ENCODE measurements around the gene FRRS1L. TPM values are rescaled to one million over a fixed set of nuclear protein-coding genes. Genes with fewer than 3 reads are reported as not detected.

FRRS1L gene
- total RNA-seq, 2 donors from 2014 or later = 0.81 to 1.1 TPM

GRCh38 chr9:109092587-109092986, 74.5 kb downstream of the FRRS1L start:
- DNase-seq (ENCODE audit: low spot score) = no peak
- Histone ChIP-seq H3K9me3 (no peaks in the 10 kb centered on the region), H3K27ac (no peak overlapping the region), H3K36me3 (peaks cover 27% of the 10 kb centered on the region), H3K27me3 (replicated peaks; ENCODE audit: insufficient read depth) (no peaks in the 10 kb centered on the region), H3K4me3 (no peak overlapping the region), H3K4me1 (ENCODE audit: control insufficient read depth in 1 of 2, low read depth in 2 of 2) (peaks cover 6 to 22% of the 10 kb centered on the region in 2 donors)
- ATAC-seq (ENCODE audit: insufficient number of reproducible peaks, low FRiP score, low read depth) = no peak
- no peak for TF ChIP-seq CTCF (IDR thresholded peaks at IDR 0.05)

DNA sequence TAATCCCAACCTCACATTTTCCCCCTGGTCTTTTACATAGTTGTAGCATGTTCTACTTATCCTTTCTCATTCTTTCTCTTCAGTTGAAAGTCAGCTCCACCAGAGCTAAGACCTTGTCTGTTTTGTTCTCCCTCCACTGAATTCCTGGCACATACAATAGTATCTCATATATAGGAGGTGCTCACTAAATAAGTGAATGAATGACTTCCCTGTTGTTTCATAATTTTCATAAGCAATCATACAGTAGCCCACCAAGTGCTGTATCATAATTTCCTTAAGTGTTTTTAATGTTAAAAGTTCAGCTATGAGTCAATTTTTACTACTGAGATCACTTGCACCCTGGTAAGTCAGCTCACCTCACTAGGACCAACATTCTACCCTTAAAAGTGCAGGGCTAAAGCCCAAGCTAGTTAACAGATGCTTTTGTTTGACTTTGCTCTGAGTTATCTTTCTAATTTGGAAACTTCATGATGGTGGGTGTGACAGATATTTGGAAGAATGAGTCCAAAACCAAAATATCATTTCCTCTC, 74.9 kb downstream of the FRRS1L start:
- no peaks in the 10 kb centered on the region for H3K9me3 ChIP-seq
- DNase-seq (ENCODE audit: low spot score) (no peak), ATAC-seq (ENCODE audit: insufficient number of reproducible peaks, low FRiP score, low read depth) (no peak)
- H3K4me3 ChIP-seq = no peak overlapping the region
- peaks cover 29% of the 10 kb centered on the region for H3K36me3 ChIP-seq
- H3K27ac ChIP-seq = no peak overlapping the region
- H3K27me3 ChIP-seq (replicated peaks; ENCODE audit: insufficient read depth) = no peaks in the 10 kb centered on the region
- H3K4me1 ChIP-seq (ENCODE audit: control insufficient read depth in 1 of 2, low read depth in 2 of 2) = peaks cover 4 to 17% of the 10 kb centered on the region in 2 donors
- TF ChIP-seq CTCF (IDR thresholded peaks at IDR 0.05) = no peak

DNA sequence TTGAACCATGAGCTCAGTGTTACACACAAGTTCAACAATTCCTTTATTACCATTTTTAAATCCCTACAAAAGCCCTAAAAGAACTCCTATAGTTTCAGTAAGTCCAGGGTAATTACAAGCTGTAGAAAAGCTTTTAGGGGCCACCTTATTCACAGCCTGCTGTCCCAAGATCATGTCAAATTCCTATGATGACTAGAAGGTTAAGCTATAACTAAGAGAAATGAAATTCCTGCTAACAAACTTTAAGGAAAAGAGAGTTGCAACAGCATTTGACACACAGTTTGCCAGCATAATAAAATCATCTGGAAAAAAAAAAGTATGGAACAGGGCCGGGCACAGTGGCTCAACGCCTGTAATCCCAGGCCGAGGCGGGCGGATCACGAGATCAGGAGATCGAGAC, 78.8 kb downstream of the FRRS1L start:
- no peak for DNase-seq (ENCODE audit: low spot score)
- no peak for ATAC-seq (ENCODE audit: insufficient number of reproducible peaks, low FRiP score, low read depth)
- H3K4me3 ChIP-seq = no peak overlapping the region
- H3K27me3 ChIP-seq (replicated peaks; ENCODE audit: insufficient read depth) = no peaks in the 10 kb centered on the region
- peaks cover 0 to 4% of the 10 kb centered on the region in 2 donors for H3K4me1 ChIP-seq (ENCODE audit: control insufficient read depth in 1 of 2, low read depth in 2 of 2)
- peaks cover 33% of the 10 kb centered on the region for H3K36me3 ChIP-seq
- no peak for TF ChIP-seq CTCF (IDR thresholded peaks at IDR 0.05)
- H3K9me3 ChIP-seq = no peaks in the 10 kb centered on the region
- H3K27ac ChIP-seq = no peak overlapping the region

DNA sequence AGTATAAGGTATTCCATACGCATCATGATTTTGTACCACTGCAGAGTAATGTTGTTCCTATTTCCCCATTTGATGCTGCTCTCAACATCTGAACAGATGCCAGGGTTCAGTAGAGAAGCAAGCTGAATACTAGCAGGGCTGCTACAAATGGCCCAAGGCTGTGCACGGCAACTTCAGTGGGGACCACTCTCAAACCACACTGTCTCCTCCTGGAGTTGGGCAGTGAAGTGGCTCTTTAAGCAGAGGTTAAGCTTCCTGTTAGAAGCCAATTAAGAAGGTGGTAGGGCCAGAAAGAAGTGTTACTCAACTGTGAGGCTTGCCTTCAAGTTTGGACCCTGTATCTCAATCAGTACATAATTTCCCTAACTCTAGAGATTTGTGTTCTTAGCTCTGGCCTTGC, 79.3 kb downstream of the FRRS1L start:
- no peak overlapping the region for H3K4me3 ChIP-seq
- H3K4me1 ChIP-seq (ENCODE audit: control insufficient read depth in 1 of 2, low read depth in 2 of 2) = peaks cover 0 to 4% of the 10 kb centered on the region in 2 donors
- DNase-seq (ENCODE audit: low spot score) (no peak), ATAC-seq (ENCODE audit: insufficient number of reproducible peaks, low FRiP score, low read depth) (no peak)
- H3K36me3 ChIP-seq = peaks cover 32% of the 10 kb centered on the region
- no peak overlapping the region for H3K27ac ChIP-seq
- no peaks in the 10 kb centered on the region for H3K9me3 ChIP-seq
- H3K27me3 ChIP-seq (replicated peaks; ENCODE audit: insufficient read depth) = no peaks in the 10 kb centered on the region
- no peak for TF ChIP-seq CTCF (IDR thresholded peaks at IDR 0.05)

DNA sequence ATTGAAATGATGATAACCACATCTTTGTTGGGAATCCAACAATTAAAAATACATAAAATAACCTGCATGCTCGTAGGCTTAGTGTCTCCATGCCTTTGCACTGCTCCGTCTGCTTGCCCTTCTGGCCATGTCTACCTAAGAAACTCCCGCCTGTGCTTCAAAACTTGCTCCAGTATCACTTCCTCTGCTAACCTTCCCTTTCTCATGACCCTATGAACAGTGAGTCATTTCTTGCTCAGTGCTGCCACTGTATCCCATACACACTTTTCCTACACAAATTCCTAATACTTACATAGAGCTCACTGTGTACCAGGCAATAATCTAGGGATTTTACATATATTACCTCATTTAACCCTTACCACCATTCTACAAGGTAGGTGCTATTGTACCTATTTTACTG, 80.8 kb downstream of the FRRS1L start:
- ATAC-seq (ENCODE audit: insufficient number of reproducible peaks, low FRiP score, low read depth) (no peak), DNase-seq (ENCODE audit: low spot score) (no peak)
- TF ChIP-seq CTCF (IDR thresholded peaks at IDR 0.05) = no peak
- Histone ChIP-seq H3K27ac (no peak overlapping the region), H3K4me1 (ENCODE audit: control insufficient read depth in 1 of 2, low read depth in 2 of 2) (no peaks in the 10 kb centered on the region), H3K27me3 (replicated peaks; ENCODE audit: insufficient read depth) (no peaks in the 10 kb centered on the region), H3K36me3 (peaks cover 27% of the 10 kb centered on the region), H3K4me3 (no peak overlapping the region), H3K9me3 (no peaks in the 10 kb centered on the region)

All from thoracic aorta (tissue), 2 donors.